H9 (cell line): ENCODE data around the gene RAB11FIP4. TPM values are rescaled to one million over a fixed set of nuclear protein-coding genes. Genes with fewer than 3 reads are reported as not detected.

Experiments used
- DNase-seq: peaks from one replicate; pipeline ENCODE4 v3.0.0-alpha.2; 2017
- H2AFZ ChIP-seq: one replicate; pipeline ENCODE4 v1.6.1; 2013; ENCODE audit warnings: mild to moderate bottlenecking, low read length, control low read depth, moderate library complexity
- H2AK5ac ChIP-seq: 2 replicates; pipeline ENCODE4 v1.6.1; 2013; ENCODE audit warnings: low read length, control low read depth, mixed read lengths; ENCODE audit not compliant: insufficient read length
- H2BK120ac ChIP-seq: one replicate; pipeline ENCODE4 v1.6.1; 2013; ENCODE audit warnings: low read depth, mild to moderate bottlenecking, low read length, control low read depth, inconsistent platforms; ENCODE audit not compliant: poor library complexity, severe bottlenecking
- H2BK12ac ChIP-seq: 2 replicates; pipeline ENCODE4 v1.6.1; 2013; ENCODE audit warnings: low read length, control low read depth, mixed read lengths, low read depth; ENCODE audit not compliant: insufficient read length
- H2BK15ac ChIP-seq: 2 replicates; pipeline ENCODE4 v1.6.1; 2013; ENCODE audit warnings: low read depth, low read length, control low read depth
- H2BK20ac ChIP-seq: one replicate; pipeline ENCODE4 v1.6.1; 2013; ENCODE audit warnings: low read depth, mild to moderate bottlenecking, low read length, control low read depth, inconsistent platforms; ENCODE audit not compliant: poor library complexity, severe bottlenecking
- H2BK5ac ChIP-seq: 2 replicates; pipeline ENCODE4 v1.6.1; 2013; ENCODE audit warnings: low read length, control low read depth, mixed read lengths; ENCODE audit not compliant: insufficient read length
- H3K14ac ChIP-seq: 2 replicates; pipeline ENCODE4 v1.6.1; 2013; ENCODE audit warnings: low read length, control low read depth; ENCODE audit not compliant: insufficient read depth
- H3K18ac ChIP-seq: 2 replicates; pipeline ENCODE4 v1.6.1; 2013; ENCODE audit warnings: low read depth, mild to moderate bottlenecking, mixed read lengths, low read length, control low read depth; ENCODE audit not compliant: insufficient read length
- H3K23ac ChIP-seq: 2 replicates; pipeline ENCODE4 v1.6.1; 2013; ENCODE audit warnings: low read length, control low read depth, mixed read lengths, low read depth; ENCODE audit not compliant: insufficient read length
- H3K23me2 ChIP-seq: 2 replicates; pipeline ENCODE4 v1.6.1; 2013; ENCODE audit warnings: low read depth, mild to moderate bottlenecking, mixed read lengths, low read length, control low read depth; ENCODE audit not compliant: insufficient read length, poor library complexity, severe bottlenecking
- H3K27ac ChIP-seq: 2 replicates; pipeline ENCODE4 v1.5.1; 2013; ENCODE audit warnings: low read length, control low read depth, mixed read lengths, low read depth; ENCODE audit not compliant: insufficient read length
- H3K27me3 ChIP-seq: 2 replicates; pipeline ENCODE4 v1.6.1; 2013; ENCODE audit warnings: low read length, control low read depth, inconsistent platforms; ENCODE audit not compliant: insufficient read depth
- H3K4ac ChIP-seq: 2 replicates; pipeline ENCODE4 v1.6.1; 2013; ENCODE audit warnings: low read depth, mild to moderate bottlenecking, control low read depth, inconsistent platforms, low read length, moderate library complexity
- H3K4me1 ChIP-seq: 2 replicates; pipeline ENCODE4 v1.6.1; 2013; ENCODE audit warnings: low read length, control low read depth, inconsistent platforms; ENCODE audit not compliant: insufficient read depth
- H3K4me2 ChIP-seq: 2 replicates; pipeline ENCODE4 v1.6.1; 2013; ENCODE audit warnings: low read length, control low read depth, mixed read lengths; ENCODE audit not compliant: insufficient read length, insufficient read depth
- H3K56ac ChIP-seq: 2 replicates; pipeline ENCODE4 v1.6.1; 2013; ENCODE audit warnings: low read depth, mild to moderate bottlenecking, mixed read lengths, low read length, control low read depth; ENCODE audit not compliant: insufficient read length
- H3K79me1 ChIP-seq: 2 replicates; pipeline ENCODE4 v1.6.1; 2013; ENCODE audit warnings: low read depth, mild to moderate bottlenecking, moderate library complexity, low read length, control low read depth, inconsistent platforms; ENCODE audit not compliant: insufficient read depth, poor library complexity, severe bottlenecking
- H3K79me2 ChIP-seq: 2 replicates; pipeline ENCODE4 v1.6.1; 2013; ENCODE audit warnings: low read length, control low read depth, inconsistent platforms; ENCODE audit not compliant: insufficient read depth
- H3K9ac ChIP-seq: 2 replicates; pipeline ENCODE4 v1.6.1; 2013; ENCODE audit warnings: low read length, control low read depth, mixed read lengths; ENCODE audit not compliant: insufficient read length; ENCODE audit errors: extremely low read depth
- H3K9me3 ChIP-seq: one replicate; pipeline ENCODE4 v1.6.1; 2013; ENCODE audit warnings: low read depth, low read length, inconsistent platforms; ENCODE audit not compliant: control insufficient read depth
- H3T11ph ChIP-seq: one replicate; pipeline ENCODE4 v1.6.1; 2013; ENCODE audit warnings: mild to moderate bottlenecking, low read length, control low read depth, inconsistent platforms
- H4K20me1 ChIP-seq: one replicate; pipeline ENCODE4 v1.6.1; 2013; ENCODE audit not compliant: control insufficient read depth, insufficient read length, insufficient read depth
- H4K5ac ChIP-seq: 2 replicates; pipeline ENCODE4 v1.6.1; 2013; ENCODE audit warnings: low read depth, mild to moderate bottlenecking, mixed read lengths, low read length, control low read depth; ENCODE audit not compliant: insufficient read length
- H4K8ac ChIP-seq: replicated peaks from 2 replicates; pipeline ENCODE4 v1.6.1; 2013; ENCODE audit warnings: low read length, control low read depth, mixed read lengths, low read depth; ENCODE audit not compliant: insufficient read length
- H4K91ac ChIP-seq: 2 replicates; pipeline ENCODE4 v1.6.1; 2013; ENCODE audit warnings: low read depth, mild to moderate bottlenecking, moderate library complexity, mixed read lengths, low read length, control low read depth; ENCODE audit not compliant: insufficient read length
- H3K27ac Mint-ChIP-seq, 3 experiments: 2 replicates in 2 of 3; 3 replicates in 1 of 3; pipeline ENCODE4 v1.8.0; 2020 to 2021; ENCODE audit warnings: mixed read lengths in 3 of 3, mild to moderate bottlenecking in 1 of 3, moderate library complexity in 1 of 3
- H3K27me3 Mint-ChIP-seq: 2 replicates; pipeline ENCODE4 v1.8.0; 2021; ENCODE audit warnings: low read depth, mild to moderate bottlenecking, moderate library complexity, mixed read lengths
- H3K36me3 Mint-ChIP-seq, 3 experiments: 2 replicates in 2 of 3; 3 replicates in 1 of 3; pipeline ENCODE4 v1.8.0; 2020 to 2021; ENCODE audit warnings: low read depth in 3 of 3, mixed read lengths in 3 of 3; ENCODE audit not compliant: insufficient read depth in 1 of 3
- H3K4me1 Mint-ChIP-seq, 2 experiments: 2 replicates each; pipeline ENCODE4 v1.8.0; 2020; ENCODE audit warnings: mixed read lengths in 2 of 2
- H3K4me3 Mint-ChIP-seq, 2 experiments: 2 replicates in 1 of 2; 3 replicates in 1 of 2; pipeline ENCODE4 v1.8.0; 2020 to 2021; ENCODE audit warnings: mild to moderate bottlenecking in 2 of 2, mixed read lengths in 2 of 2, moderate library complexity in 1 of 2
- H3K9me3 Mint-ChIP-seq, 2 experiments: 2 replicates in 1 of 2; 3 replicates in 1 of 2; pipeline ENCODE4 v1.8.0; 2020; ENCODE audit warnings: mild to moderate bottlenecking in 2 of 2, mixed read lengths in 2 of 2, moderate library complexity in 1 of 2
- WGBS: extraction: QIAGEN DNeasy Blood & Tissue Kit; methylation state at CpG from one replicate; pipeline ENCODE4 v1.1.7; 2013; ENCODE audit warnings: missing lambda C conversion rate, low lambda C conversion rate, mixed read lengths; ENCODE audit not compliant: insufficient read length; ENCODE audit errors: extremely low coverage; 5-methylcytosine and 5-hydroxymethylcytosine counted together
- total RNA-seq: library from RNA; stranded (reverse); gene quantifications from 2 replicates; pipeline ENCODE4 v1.2.1, GENCODE V29; 2021
- TF ChIP-seq, protein P1 (sequence below): fragments of 200-600 bp; sonication (generic); conservative IDR thresholded peaks from 3 replicates; pipeline ENCODE4 v1.8.0; 2021; ENCODE audit warnings: antibody characterized with exemption, mild to moderate bottlenecking

Gene RAB11FIP4
- total RNA-seq, 1 experiment from 2014 or later, result 25.7 TPM

DNA sequence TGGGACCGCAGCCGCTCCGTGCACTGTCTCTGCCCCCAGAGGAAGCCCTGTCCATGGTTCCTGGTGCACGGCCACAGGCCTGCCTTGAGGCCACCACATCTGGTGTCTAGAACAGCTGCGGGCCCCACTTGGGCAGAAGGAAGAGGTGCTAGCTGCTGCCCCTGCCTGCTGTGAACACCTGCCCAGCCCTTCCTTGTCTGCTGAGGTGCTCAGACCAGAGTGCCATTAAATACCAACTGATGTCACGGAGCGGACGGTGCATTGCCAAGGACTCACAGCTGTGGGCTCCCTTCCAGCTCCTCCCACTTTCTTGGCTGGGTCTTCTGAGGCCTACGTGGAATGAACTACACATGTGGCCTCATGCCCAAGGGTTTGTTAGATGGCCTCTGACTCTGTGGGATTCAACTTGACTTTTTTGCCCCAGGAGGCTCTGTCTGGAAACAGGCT lies 146.1 kb downstream of the RAB11FIP4 start:
- Histone ChIP-seq H2BK5ac (no peak overlapping the region), H3K79me2 (no peaks in the 10 kb centered on the region), H2BK15ac (no peak overlapping the region), H3K9ac (no peak overlapping the region), H3K27me3 (no peaks in the 10 kb centered on the region), H2AFZ (no peak overlapping the region), H2BK20ac (no peak overlapping the region), H3T11ph (no peak overlapping the region), H3K4me2 (no peak overlapping the region), H4K8ac (no peak overlapping the region), H3K23ac (no peak overlapping the region), H3K23me2 (no peaks in the 10 kb centered on the region), H4K5ac (no peak overlapping the region), H4K20me1 (no peaks in the 10 kb centered on the region), H3K9me3 (no peaks in the 10 kb centered on the region), H2AK5ac (no peak overlapping the region), H3K56ac (no peak overlapping the region), H3K79me1 (no peaks in the 10 kb centered on the region), H3K27ac (no peak overlapping the region), H3K4ac (no peak overlapping the region), H3K4me1 (no peaks in the 10 kb centered on the region), H2BK12ac (no peak overlapping the region), H2BK120ac (no peak overlapping the region), H4K91ac (no peak overlapping the region), H3K18ac (no peak overlapping the region), H3K14ac (no peak overlapping the region; the same call in 1 of the 2 replicates)
- H3K36me3 Mint-ChIP-seq, result peaks cover 0 to 4% (median 0%) of the 10 kb centered on the region in 3 experiments; a peak in 3 of 7 replicates
- H3K4me3 Mint-ChIP-seq, result no peak overlapping the region
- H3K27ac Mint-ChIP-seq, result no peak overlapping the region
- TF ChIP-seq, protein P1, sequence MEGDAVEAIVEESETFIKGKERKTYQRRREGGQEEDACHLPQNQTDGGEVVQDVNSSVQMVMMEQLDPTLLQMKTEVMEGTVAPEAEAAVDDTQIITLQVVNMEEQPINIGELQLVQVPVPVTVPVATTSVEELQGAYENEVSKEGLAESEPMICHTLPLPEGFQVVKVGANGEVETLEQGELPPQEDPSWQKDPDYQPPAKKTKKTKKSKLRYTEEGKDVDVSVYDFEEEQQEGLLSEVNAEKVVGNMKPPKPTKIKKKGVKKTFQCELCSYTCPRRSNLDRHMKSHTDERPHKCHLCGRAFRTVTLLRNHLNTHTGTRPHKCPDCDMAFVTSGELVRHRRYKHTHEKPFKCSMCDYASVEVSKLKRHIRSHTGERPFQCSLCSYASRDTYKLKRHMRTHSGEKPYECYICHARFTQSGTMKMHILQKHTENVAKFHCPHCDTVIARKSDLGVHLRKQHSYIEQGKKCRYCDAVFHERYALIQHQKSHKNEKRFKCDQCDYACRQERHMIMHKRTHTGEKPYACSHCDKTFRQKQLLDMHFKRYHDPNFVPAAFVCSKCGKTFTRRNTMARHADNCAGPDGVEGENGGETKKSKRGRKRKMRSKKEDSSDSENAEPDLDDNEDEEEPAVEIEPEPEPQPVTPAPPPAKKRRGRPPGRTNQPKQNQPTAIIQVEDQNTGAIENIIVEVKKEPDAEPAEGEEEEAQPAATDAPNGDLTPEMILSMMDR, result no peak
- H3K9me3 Mint-ChIP-seq, result 0 out of 5 replicates have a peak, but pooled peaks cover 0 to 3% of the 10 kb centered on the region in 2 experiments
- no CpG with 5 or more reads among the region's 9 CpGs for WGBS
- no peaks in the 10 kb centered on the region; the same call in none of the 2 replicates for H3K27me3 Mint-ChIP-seq
- H3K4me1 Mint-ChIP-seq, result peaks cover 16 to 19% of the 10 kb centered on the region in 2 experiments
- peak; percentile 30 for DNase-seq
